HEK293 (cell line): ENCODE results near the gene SMARCD1.

Source experiments
- CTCF ChIA-PET: fragments of 350-600 bp; formaldehyde crosslinking; extraction: SDS; loops from one replicate; lab custom pipeline; 2021; ENCODE audit warnings: antibody characterized with exemption; lab: Yijun Ruan, JAX
- POLR2A ChIA-PET: fragments of 300-600 bp; formaldehyde crosslinking; extraction: SDS; loops from one replicate; lab custom pipeline; 2020; ENCODE audit warnings: antibody characterized with exemption, inconsistent platforms; lab: Yijun Ruan, JAX
- H3K27ac ChIP-seq: fragments of 200-500 bp; sonication (Bioruptor generic); 2 replicates; pipeline ENCODE4 v1.5.1; 2014; ENCODE audit warnings: low read depth, low read length, control low read depth, inconsistent platforms; ENCODE audit errors: extremely low read depth
- H3K36me3 ChIP-seq, 2 experiments: fragments of 200-500 bp in 1 of 2; sonication (Bioruptor generic) in 1 of 2; 1 replicate in 1 of 2; 2 replicates in 1 of 2; pipeline ENCODE4 v1.5.1; 2014 to 2017; ENCODE audit warnings: inconsistent platforms in 2 of 2, low read length in 2 of 2; ENCODE audit not compliant: control insufficient read depth in 2 of 2, insufficient read depth in 1 of 2
- H3K4me1 ChIP-seq: fragments of 200-500 bp; sonication (Bioruptor generic); 2 replicates; pipeline ENCODE4 v1.5.1; 2014; ENCODE audit warnings: mild to moderate bottlenecking, low read length, inconsistent platforms; ENCODE audit not compliant: control insufficient read depth, insufficient read depth
- H3K4me3 ChIP-seq: 2 replicates; pipeline ENCODE4 v1.5.1; 2011; ENCODE audit warnings: low read depth, mild to moderate bottlenecking, control low read depth, low read length, moderate library complexity
- H3K9me3 ChIP-seq: fragments of 200-500 bp; sonication (Bioruptor generic); 2 replicates; pipeline ENCODE4 v1.5.1; 2014; ENCODE audit warnings: low read depth, low read length, inconsistent platforms; ENCODE audit not compliant: control insufficient read depth, insufficient read depth
- HOXC10 ChIP-seq: sonication (generic); formaldehyde crosslinking; IDR thresholded peaks from 2 replicates; pipeline ENCODE4 v1.8.1; 2023; ENCODE audit warnings: mild to moderate bottlenecking, missing genetic modification reagents
- ZBTB21 ChIP-seq: fragments of 450-650 bp; formaldehyde crosslinking; IDR thresholded peaks from 2 replicates; pipeline ENCODE4 v1.5.1; 2017; ENCODE audit warnings: missing biosample characterization, missing genetic modification characterization
- ZNF140 ChIP-seq: fragments of 450-650 bp; formaldehyde crosslinking; IDR thresholded peaks from 2 replicates; pipeline ENCODE4 v1.5.1; 2016; ENCODE audit warnings: missing biosample characterization, missing genetic modification characterization
- ZNF155 ChIP-seq: fragments of 450-650 bp; formaldehyde crosslinking; IDR thresholded peaks from 2 replicates; pipeline ENCODE4 v1.5.1; 2016; ENCODE audit warnings: missing biosample characterization, missing genetic modification characterization
- ZNF175 ChIP-seq: fragments of 450-650 bp; formaldehyde crosslinking; IDR thresholded peaks from 2 replicates; pipeline ENCODE4 v1.5.1; 2016; ENCODE audit warnings: missing biosample characterization, missing genetic modification characterization
- ZNF394 ChIP-seq: fragments of 450-650 bp; formaldehyde crosslinking; IDR thresholded peaks from 2 replicates; pipeline ENCODE4 v1.5.1; 2016; ENCODE audit warnings: missing biosample characterization, missing genetic modification characterization, mild to moderate bottlenecking, moderate library complexity, borderline replicate concordance
- ZNF423 ChIP-seq: fragments of 450-650 bp; formaldehyde crosslinking; IDR thresholded peaks from 2 replicates; pipeline ENCODE4 v1.5.1; 2016; ENCODE audit warnings: missing biosample characterization, missing genetic modification characterization
- ZNF426 ChIP-seq: fragments of 450-650 bp; formaldehyde crosslinking; IDR thresholded peaks from 2 replicates; pipeline ENCODE4 v1.5.1; 2017; ENCODE audit warnings: missing biosample characterization, missing genetic modification characterization, mild to moderate bottlenecking, inconsistent platforms, moderate library complexity
- ZNF48 ChIP-seq: fragments of 450-650 bp; formaldehyde crosslinking; IDR thresholded peaks from 2 replicates; pipeline ENCODE4 v1.5.1; 2016; ENCODE audit warnings: missing biosample characterization, missing genetic modification characterization
- ZNF521 ChIP-seq: fragments of 450-650 bp; formaldehyde crosslinking; IDR thresholded peaks from 2 replicates; pipeline ENCODE4 v1.5.1; 2017; ENCODE audit warnings: missing biosample characterization, mild to moderate bottlenecking, missing genetic modification characterization
- TF ChIP-seq, protein P1 (sequence below): fragments of 450-650 bp; IDR thresholded peaks from 2 replicates; pipeline ENCODE4 v1.5.1; 2018; ENCODE audit warnings: missing biosample characterization, mild to moderate bottlenecking, missing genetic modification characterization
- TF ChIP-seq, protein P2 (sequence below): fragments of 450-650 bp; formaldehyde crosslinking; IDR thresholded peaks from 2 replicates; pipeline ENCODE4 v1.5.1; 2017; ENCODE audit warnings: missing biosample characterization, missing genetic modification characterization
- TF ChIP-seq, protein P3 (sequence below): fragments of 450-650 bp; formaldehyde crosslinking; IDR thresholded peaks from 2 replicates; pipeline ENCODE4 v1.5.1; 2016; ENCODE audit warnings: missing biosample characterization, missing genetic modification characterization

The SMARCD1 gene

DNA sequence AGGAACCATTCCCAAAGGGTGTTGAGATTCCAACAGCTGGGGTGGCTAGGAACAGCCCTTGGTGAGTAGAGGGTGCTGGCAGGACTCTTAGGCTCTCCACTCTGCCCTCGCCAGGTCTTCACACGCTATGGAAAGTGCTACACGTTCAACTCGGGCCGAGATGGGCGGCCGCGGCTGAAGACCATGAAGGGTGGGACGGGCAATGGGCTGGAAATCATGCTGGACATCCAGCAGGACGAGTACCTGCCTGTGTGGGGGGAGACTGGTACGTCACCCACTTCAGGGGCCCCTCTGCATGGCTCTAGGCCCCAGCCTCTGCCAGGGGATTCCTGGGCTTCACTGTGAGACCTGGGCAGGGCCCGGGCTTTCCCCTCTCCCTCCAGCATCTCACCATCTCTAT is 8.0 kb upstream of the SMARCD1 start:
- ChIA-PET CTCF (interaction anchor here (0.7 to 2.1 kb wide), 7 partner anchors 8 to 131 kb away, joined by 3 to 8 read pairs (median 3); partner anchors contain the start of gene SMARCD1), POLR2A (interaction anchor here (0.6 to 1.6 kb wide), 2 partner anchors 8 to 39 kb away, joined by 3 to 5 read pairs; partner anchors contain the start of gene SMARCD1)
- TF ChIP-seq, protein P1, sequence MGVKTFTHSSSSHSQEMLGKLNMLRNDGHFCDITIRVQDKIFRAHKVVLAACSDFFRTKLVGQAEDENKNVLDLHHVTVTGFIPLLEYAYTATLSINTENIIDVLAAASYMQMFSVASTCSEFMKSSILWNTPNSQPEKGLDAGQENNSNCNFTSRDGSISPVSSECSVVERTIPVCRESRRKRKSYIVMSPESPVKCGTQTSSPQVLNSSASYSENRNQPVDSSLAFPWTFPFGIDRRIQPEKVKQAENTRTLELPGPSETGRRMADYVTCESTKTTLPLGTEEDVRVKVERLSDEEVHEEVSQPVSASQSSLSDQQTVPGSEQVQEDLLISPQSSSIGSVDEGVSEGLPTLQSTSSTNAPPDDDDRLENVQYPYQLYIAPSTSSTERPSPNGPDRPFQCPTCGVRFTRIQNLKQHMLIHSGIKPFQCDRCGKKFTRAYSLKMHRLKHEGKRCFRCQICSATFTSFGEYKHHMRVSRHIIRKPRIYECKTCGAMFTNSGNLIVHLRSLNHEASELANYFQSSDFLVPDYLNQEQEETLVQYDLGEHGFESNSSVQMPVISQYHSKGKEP: no peak
- no peak for TF ChIP-seq ZNF140
- no peak for TF ChIP-seq ZNF426 (tag by site-specific recombination)
- TF ChIP-seq HOXC10 (CRISPR knock-in tag): no peak
- TF ChIP-seq, protein P2, sequence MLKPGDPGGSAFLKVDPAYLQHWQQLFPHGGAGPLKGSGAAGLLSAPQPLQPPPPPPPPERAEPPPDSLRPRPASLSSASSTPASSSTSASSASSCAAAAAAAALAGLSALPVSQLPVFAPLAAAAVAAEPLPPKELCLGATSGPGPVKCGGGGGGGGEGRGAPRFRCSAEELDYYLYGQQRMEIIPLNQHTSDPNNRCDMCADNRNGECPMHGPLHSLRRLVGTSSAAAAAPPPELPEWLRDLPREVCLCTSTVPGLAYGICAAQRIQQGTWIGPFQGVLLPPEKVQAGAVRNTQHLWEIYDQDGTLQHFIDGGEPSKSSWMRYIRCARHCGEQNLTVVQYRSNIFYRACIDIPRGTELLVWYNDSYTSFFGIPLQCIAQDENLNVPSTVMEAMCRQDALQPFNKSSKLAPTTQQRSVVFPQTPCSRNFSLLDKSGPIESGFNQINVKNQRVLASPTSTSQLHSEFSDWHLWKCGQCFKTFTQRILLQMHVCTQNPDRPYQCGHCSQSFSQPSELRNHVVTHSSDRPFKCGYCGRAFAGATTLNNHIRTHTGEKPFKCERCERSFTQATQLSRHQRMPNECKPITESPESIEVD (tag by site-specific recombination): no peak
- no peak for TF ChIP-seq ZNF521
- TF ChIP-seq, all 188 proteins: peak for 0

DNA sequence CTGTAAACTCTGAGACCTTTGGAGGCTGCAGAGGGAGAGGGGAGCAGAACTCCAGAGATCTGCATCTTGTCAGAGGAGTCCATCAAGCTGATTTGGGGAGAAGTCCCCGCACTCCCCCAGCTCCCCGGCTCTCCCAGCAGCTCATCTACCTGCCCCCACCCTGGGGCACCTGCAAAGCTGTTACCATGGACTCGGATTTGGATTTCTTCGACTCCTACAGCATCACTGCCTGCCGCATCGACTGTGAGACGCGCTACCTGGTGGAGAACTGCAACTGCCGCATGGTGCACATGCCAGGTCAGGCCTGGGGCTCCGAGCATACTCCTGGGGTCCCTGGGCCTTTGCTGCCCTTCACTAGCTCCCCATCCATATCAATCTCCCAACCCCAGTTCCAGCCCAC is 6.9 kb upstream of the SMARCD1 start:
- ChIA-PET POLR2A (no interaction called here), CTCF (interaction anchor here (0.8 to 2.1 kb wide), 3 partner anchors 8 to 39 kb away, joined by 3 to 8 read pairs (median 3); no protein-coding TSS in a partner anchor)
- TF ChIP-seq ZBTB21 (tag by site-specific recombination): no peak
- TF ChIP-seq ZNF521: no peak
- no peak for TF ChIP-seq ZNF48 (tag by site-specific recombination)
- no peak for TF ChIP-seq ZNF394 (tag by site-specific recombination)
- no peak for TF ChIP-seq ZNF155 (tag by site-specific recombination)
- no peak for TF ChIP-seq ZNF175 (tag by site-specific recombination)
- TF ChIP-seq ZNF423 (tag by site-specific recombination): no peak
- Histone ChIP-seq H3K4me1 (no peaks in the 10 kb centered on the region), H3K4me3 (no peak overlapping the region), H3K27ac (no peak overlapping the region), H3K36me3 (peaks cover 0 to 3% of the 10 kb centered on the region in 2 experiments; a peak in 1 of 3 replicates), H3K9me3 (no peaks in the 10 kb centered on the region)

More for the DNA sequence above, 8.0 kb upstream of the SMARCD1 start:
- peaks cover 0 to 3% of the 10 kb centered on the region in 2 experiments; a peak in 1 of 3 replicates for H3K36me3 ChIP-seq
- no peak overlapping the region for H3K4me3 ChIP-seq
- H3K27ac ChIP-seq: no peak overlapping the region
- no peaks in the 10 kb centered on the region for H3K4me1 ChIP-seq
- H3K9me3 ChIP-seq: no peaks in the 10 kb centered on the region

DNA sequence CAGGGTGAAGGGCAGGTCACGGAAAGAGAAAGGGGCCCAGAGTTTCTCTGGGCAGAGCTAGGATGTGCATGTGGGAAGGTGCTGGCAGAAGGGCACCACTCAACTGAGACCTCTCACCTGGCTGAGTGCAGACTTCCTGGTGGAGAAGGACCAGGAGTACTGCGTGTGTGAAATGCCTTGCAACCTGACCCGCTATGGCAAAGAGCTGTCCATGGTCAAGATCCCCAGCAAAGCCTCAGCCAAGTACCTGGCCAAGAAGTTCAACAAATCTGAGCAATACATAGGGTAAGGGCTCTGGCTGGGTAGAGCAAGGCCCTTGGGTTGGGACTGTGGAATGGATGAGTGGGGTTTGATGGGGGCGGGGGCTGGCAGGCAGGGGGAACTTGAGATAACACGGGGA is 5.4 kb upstream of the SMARCD1 start:
- no peaks in the 10 kb centered on the region for H3K4me1 ChIP-seq
- POLR2A ChIA-PET: no interaction called here
- no peak for TF ChIP-seq ZNF175 (tag by site-specific recombination)
- TF ChIP-seq, protein P3, sequence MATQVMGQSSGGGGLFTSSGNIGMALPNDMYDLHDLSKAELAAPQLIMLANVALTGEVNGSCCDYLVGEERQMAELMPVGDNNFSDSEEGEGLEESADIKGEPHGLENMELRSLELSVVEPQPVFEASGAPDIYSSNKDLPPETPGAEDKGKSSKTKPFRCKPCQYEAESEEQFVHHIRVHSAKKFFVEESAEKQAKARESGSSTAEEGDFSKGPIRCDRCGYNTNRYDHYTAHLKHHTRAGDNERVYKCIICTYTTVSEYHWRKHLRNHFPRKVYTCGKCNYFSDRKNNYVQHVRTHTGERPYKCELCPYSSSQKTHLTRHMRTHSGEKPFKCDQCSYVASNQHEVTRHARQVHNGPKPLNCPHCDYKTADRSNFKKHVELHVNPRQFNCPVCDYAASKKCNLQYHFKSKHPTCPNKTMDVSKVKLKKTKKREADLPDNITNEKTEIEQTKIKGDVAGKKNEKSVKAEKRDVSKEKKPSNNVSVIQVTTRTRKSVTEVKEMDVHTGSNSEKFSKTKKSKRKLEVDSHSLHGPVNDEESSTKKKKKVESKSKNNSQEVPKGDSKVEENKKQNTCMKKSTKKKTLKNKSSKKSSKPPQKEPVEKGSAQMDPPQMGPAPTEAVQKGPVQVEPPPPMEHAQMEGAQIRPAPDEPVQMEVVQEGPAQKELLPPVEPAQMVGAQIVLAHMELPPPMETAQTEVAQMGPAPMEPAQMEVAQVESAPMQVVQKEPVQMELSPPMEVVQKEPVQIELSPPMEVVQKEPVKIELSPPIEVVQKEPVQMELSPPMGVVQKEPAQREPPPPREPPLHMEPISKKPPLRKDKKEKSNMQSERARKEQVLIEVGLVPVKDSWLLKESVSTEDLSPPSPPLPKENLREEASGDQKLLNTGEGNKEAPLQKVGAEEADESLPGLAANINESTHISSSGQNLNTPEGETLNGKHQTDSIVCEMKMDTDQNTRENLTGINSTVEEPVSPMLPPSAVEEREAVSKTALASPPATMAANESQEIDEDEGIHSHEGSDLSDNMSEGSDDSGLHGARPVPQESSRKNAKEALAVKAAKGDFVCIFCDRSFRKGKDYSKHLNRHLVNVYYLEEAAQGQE: peak; percentile 92
- peaks cover 0 to 3% of the 10 kb centered on the region in 2 experiments; a peak in 1 of 3 replicates for H3K36me3 ChIP-seq
- no peak overlapping the region for H3K4me3 ChIP-seq
- H3K9me3 ChIP-seq: no peaks in the 10 kb centered on the region
- CTCF ChIA-PET: interaction anchor here (0.7 to 2.1 kb wide), 6 partner anchors 9 to 429 kb away, joined by 3 to 8 read pairs (median 3); no protein-coding TSS in a partner anchor
- H3K27ac ChIP-seq: no peak overlapping the region
